Astrocyte (in vitro differentiated cells and primary cell): ENCODE results near the gene ABCC8. TPM values are rescaled to one million over a fixed set of nuclear protein-coding genes. Genes with fewer than 3 reads are reported as not detected.
A peak's percentile ranks its signal among the peaks of the same experiment; 100 is the strongest.

ENCODE experiments used
- DNase-seq: peaks from one replicate; pipeline ENCODE4 v3.0.0-alpha.2; 2010; ENCODE audit warnings: low read depth
- FAIRE-seq: peaks from 2 replicates; lab custom pipeline; 2011; peaks lifted over from hg19 to GRCh38; lab: Jason Lieb, UNC
- H2AFZ ChIP-seq: 2 replicates; pipeline ENCODE4 v1.6.0; 2012; ENCODE audit warnings: low read depth, low read length, inconsistent platforms
- H3K27ac ChIP-seq: 2 replicates; pipeline ENCODE4 v1.5.1; 2011; ENCODE audit warnings: low read depth, low read length, inconsistent platforms
- H3K27me3 ChIP-seq: 2 replicates; pipeline ENCODE4 v1.6.0; 2011; ENCODE audit warnings: low read length, inconsistent platforms; ENCODE audit not compliant: insufficient read depth
- H3K36me3 ChIP-seq: 2 replicates; pipeline ENCODE4 v1.5.1; 2011; ENCODE audit warnings: low read length, inconsistent platforms; ENCODE audit not compliant: insufficient read depth
- H3K4me1 ChIP-seq: 2 replicates; pipeline ENCODE4 v1.5.1; 2011; ENCODE audit warnings: low read length, inconsistent platforms; ENCODE audit not compliant: insufficient read depth
- H3K4me2 ChIP-seq: 2 replicates; pipeline ENCODE4 v1.6.0; 2012; ENCODE audit warnings: low read length, inconsistent platforms
- H3K4me3 ChIP-seq: 2 replicates; pipeline ENCODE4 v1.5.1; 2011; ENCODE audit warnings: low read depth, mild to moderate bottlenecking, low read length, inconsistent platforms; ENCODE audit not compliant: insufficient read depth
- H3K79me2 ChIP-seq: 2 replicates; pipeline ENCODE4 v1.6.0; 2012; ENCODE audit warnings: mild to moderate bottlenecking, low read length, inconsistent platforms; ENCODE audit not compliant: insufficient read depth
- H3K9ac ChIP-seq: 2 replicates; pipeline ENCODE4 v1.6.0; 2012; ENCODE audit warnings: mild to moderate bottlenecking, low read length, inconsistent platforms
- H3K9me3 ChIP-seq: 2 replicates; pipeline ENCODE4 v1.5.1; 2012; ENCODE audit warnings: low read depth, mild to moderate bottlenecking, low read length, inconsistent platforms; ENCODE audit not compliant: insufficient read depth
- H4K20me1 ChIP-seq: 2 replicates; pipeline ENCODE4 v1.6.0; 2012; ENCODE audit warnings: low read length, inconsistent platforms; ENCODE audit not compliant: insufficient read depth
- H3K27ac Mint-ChIP-seq: one replicate; pipeline ENCODE4 v1.8.0; 2021; ENCODE audit warnings: mild to moderate bottlenecking, mixed read lengths; ENCODE audit not compliant: unreplicated experiment
- H3K27me3 Mint-ChIP-seq: one replicate; pipeline ENCODE4 v1.8.0; 2021; ENCODE audit warnings: low read depth, mixed read lengths; ENCODE audit not compliant: unreplicated experiment
- H3K36me3 Mint-ChIP-seq: one replicate; pipeline ENCODE4 v1.8.0; 2021; ENCODE audit warnings: low read depth, mixed read lengths; ENCODE audit not compliant: unreplicated experiment
- H3K4me1 Mint-ChIP-seq: one replicate; pipeline ENCODE4 v1.8.0; 2021; ENCODE audit warnings: low read depth, mixed read lengths; ENCODE audit not compliant: unreplicated experiment
- H3K4me3 Mint-ChIP-seq: one replicate; pipeline ENCODE4 v1.8.0; 2021; ENCODE audit warnings: mild to moderate bottlenecking, moderate library complexity, mixed read lengths; ENCODE audit not compliant: unreplicated experiment
- H3K9me3 Mint-ChIP-seq: one replicate; pipeline ENCODE4 v1.8.0; 2021; ENCODE audit warnings: mild to moderate bottlenecking, mixed read lengths; ENCODE audit not compliant: unreplicated experiment
- EZH2 ChIP-seq: IDR thresholded peaks from 2 replicates; pipeline ENCODE4 v1.6.1; 2012; ENCODE audit warnings: mild to moderate bottlenecking, low read length, inconsistent platforms; ENCODE audit not compliant: insufficient read depth
- total RNA-seq: library from RNA; stranded (reverse); gene quantifications from 2 replicates; pipeline ENCODE4 v1.2.1, GENCODE V29; 2021
- TF ChIP-seq, protein P1 (sequence below): IDR thresholded peaks from 2 replicates; pipeline ENCODE4 v1.5.1; 2011; ENCODE audit warnings: low read depth, mild to moderate bottlenecking, inconsistent platforms, low read length, moderate library complexity; ENCODE audit not compliant: insufficient read depth

Gene ABCC8
- total RNA-seq, 1 donor from 2014 or later, result not detected

DNA sequence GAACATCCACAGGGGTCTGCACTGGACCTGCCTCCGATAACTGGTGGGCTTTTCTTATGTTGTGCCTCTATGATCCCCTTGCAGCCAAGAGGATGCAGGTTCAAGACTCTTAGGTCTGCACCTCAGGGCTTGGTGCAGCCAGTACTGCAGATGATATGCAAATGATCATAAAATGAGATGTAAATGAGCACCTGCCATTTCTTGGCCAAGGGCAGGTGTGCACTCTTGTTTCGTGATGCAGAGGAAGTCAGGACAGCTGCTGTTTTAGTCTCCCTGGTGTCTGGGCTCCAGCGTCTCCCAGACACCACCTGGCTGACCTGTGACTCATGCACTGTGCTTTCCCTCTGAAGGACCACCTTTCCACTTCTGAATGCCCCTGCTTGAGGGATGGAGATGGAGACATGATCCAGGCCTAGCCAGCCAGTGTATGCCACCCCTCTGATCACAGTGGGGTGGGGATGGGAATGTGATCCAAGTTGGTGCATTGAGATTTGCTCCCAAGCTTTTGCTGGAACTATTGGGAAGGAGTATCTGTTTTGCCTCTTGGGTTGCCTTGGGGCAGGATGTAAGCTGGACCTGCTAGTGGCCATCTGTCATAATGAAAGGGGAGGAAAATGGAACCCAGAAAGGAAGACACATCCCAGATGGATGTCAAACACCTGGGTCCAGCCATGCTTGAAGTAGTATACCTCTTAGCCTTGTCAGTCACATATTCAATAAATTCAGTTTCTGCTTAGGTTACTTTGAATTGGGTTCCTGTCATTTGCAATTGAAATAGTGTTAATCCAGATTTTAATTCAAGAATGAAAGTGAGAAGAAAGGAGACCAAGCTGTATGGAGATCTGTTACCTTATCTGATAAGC, 84.9 kb downstream of the ABCC8 start:
- H3K27me3 ChIP-seq, result peaks cover 9% of the 10 kb centered on the region
- Mint-ChIP-seq H3K4me1 (no peaks in the 10 kb centered on the region), H3K4me3 (no peak overlapping the region), H3K9me3 (peaks cover 2% of the 10 kb centered on the region), H3K27ac (no peak overlapping the region), H3K36me3 (peaks cover 3% of the 10 kb centered on the region), H3K27me3 (peaks cover 54% of the 10 kb centered on the region)
- FAIRE-seq (no peak), DNase-seq (no peak)
- H3K27ac ChIP-seq, result no peak overlapping the region
- no peaks in the 10 kb centered on the region for H3K36me3 ChIP-seq
- H3K9ac ChIP-seq, result no peak overlapping the region
- no peak for TF ChIP-seq EZH2
- TF ChIP-seq, protein P1, sequence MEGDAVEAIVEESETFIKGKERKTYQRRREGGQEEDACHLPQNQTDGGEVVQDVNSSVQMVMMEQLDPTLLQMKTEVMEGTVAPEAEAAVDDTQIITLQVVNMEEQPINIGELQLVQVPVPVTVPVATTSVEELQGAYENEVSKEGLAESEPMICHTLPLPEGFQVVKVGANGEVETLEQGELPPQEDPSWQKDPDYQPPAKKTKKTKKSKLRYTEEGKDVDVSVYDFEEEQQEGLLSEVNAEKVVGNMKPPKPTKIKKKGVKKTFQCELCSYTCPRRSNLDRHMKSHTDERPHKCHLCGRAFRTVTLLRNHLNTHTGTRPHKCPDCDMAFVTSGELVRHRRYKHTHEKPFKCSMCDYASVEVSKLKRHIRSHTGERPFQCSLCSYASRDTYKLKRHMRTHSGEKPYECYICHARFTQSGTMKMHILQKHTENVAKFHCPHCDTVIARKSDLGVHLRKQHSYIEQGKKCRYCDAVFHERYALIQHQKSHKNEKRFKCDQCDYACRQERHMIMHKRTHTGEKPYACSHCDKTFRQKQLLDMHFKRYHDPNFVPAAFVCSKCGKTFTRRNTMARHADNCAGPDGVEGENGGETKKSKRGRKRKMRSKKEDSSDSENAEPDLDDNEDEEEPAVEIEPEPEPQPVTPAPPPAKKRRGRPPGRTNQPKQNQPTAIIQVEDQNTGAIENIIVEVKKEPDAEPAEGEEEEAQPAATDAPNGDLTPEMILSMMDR, result no peak
- peaks cover 3% of the 10 kb centered on the region for H3K4me1 ChIP-seq
- H3K79me2 ChIP-seq, result no peaks in the 10 kb centered on the region
- no peak overlapping the region for H3K4me3 ChIP-seq
- no peak overlapping the region for H3K4me2 ChIP-seq
- no peak overlapping the region for H2AFZ ChIP-seq
- no peaks in the 10 kb centered on the region for H3K9me3 ChIP-seq
- H4K20me1 ChIP-seq, result no peaks in the 10 kb centered on the region

DNA sequence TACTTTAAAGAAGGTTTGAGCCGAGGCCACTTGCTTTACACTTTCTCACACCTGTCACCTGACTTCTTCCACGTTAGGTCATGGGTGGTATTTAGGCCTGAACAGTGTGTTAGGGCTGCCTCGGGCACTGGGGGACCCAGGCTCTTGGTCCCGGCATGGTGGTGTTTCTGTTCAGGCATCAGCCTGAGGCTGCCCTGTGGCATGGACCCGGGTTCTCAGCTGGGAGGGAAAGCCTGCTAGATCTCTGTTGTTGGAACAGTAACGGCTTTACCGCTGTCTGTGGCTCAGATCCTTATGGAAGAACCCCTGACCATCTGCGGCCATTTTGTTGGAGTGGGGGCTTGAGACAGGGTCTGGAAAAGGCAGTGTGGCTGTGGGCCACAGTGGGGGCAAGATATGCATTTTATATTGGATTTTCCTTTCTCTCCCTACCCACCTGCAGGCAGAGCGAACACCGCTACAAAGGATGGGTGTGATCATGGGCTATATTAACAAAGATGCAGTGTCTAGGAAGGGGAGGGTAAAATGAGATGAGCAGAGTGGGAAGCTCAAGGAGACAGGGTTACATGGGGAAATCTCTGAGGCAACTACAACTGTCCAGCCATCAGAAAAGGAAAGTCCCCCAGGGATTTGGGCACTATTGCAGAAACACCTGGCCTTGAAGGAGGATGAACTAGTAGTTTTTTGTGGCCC, 86.5 kb downstream of the ABCC8 start:
- DNase-seq (no peak), FAIRE-seq (no peak)
- no peaks in the 10 kb centered on the region for H3K36me3 ChIP-seq
- H3K4me2 ChIP-seq, result peak overlapping the region; percentile 83
- peaks cover 9% of the 10 kb centered on the region for H3K27me3 ChIP-seq
- Mint-ChIP-seq H3K27ac (no peak overlapping the region), H3K4me3 (no peak overlapping the region), H3K9me3 (peaks cover 2% of the 10 kb centered on the region), H3K4me1 (no peaks in the 10 kb centered on the region), H3K27me3 (peaks cover 50% of the 10 kb centered on the region), H3K36me3 (peaks cover 3% of the 10 kb centered on the region)
- H3K79me2 ChIP-seq, result no peaks in the 10 kb centered on the region
- TF ChIP-seq, protein P1, result no peak
- no peak for TF ChIP-seq EZH2
- no peaks in the 10 kb centered on the region for H3K9me3 ChIP-seq
- no peak overlapping the region for H3K4me3 ChIP-seq
- H2AFZ ChIP-seq, result no peak overlapping the region
- H3K27ac ChIP-seq, result no peak overlapping the region
- no peaks in the 10 kb centered on the region for H4K20me1 ChIP-seq
- H3K4me1 ChIP-seq, result peaks cover 3% of the 10 kb centered on the region
- no peak overlapping the region for H3K9ac ChIP-seq
